HUES64 (cell line): ENCODE results near the gene UGT3A1.
"Not testable (repeated sequence)": the region's sequence is repeated elsewhere in the genome, so short reads cannot be mapped to it uniquely, and the experiment has no call there.

Experiments used
- H3K27ac ChIP-seq: 2 replicates; pipeline ENCODE4 v1.7.0; 2013; ENCODE audit warnings: low read depth, low read length, inconsistent platforms
- H3K27me3 ChIP-seq: 2 replicates; pipeline ENCODE4 v1.6.1; 2013; ENCODE audit warnings: mild to moderate bottlenecking, low read length; ENCODE audit not compliant: insufficient read depth
- H3K36me3 ChIP-seq: 2 replicates; pipeline ENCODE4 v1.6.1; 2013; ENCODE audit warnings: mild to moderate bottlenecking, low read length; ENCODE audit not compliant: insufficient read depth
- H3K4me1 ChIP-seq: 2 replicates; pipeline ENCODE4 v1.6.1; 2013; ENCODE audit warnings: mild to moderate bottlenecking, low read length, moderate library complexity; ENCODE audit not compliant: insufficient read depth
- H3K4me3 ChIP-seq: 2 replicates; pipeline ENCODE4 v1.5.1; 2013; ENCODE audit warnings: mild to moderate bottlenecking, low read length, moderate library complexity
- H3K9ac ChIP-seq: 2 replicates; pipeline ENCODE4 v1.6.1; 2013; ENCODE audit warnings: mild to moderate bottlenecking, low read depth, low read length
- H3K9me3 ChIP-seq: 2 replicates; pipeline ENCODE4 v1.6.1; 2013; ENCODE audit warnings: low read depth, low read length; ENCODE audit not compliant: insufficient read depth
- WGBS: fragments of 150-250, 120-280 bp; methylation state at CpG from one replicate; pipeline ENCODE4 v1.1.7; 2013; ENCODE audit warnings: missing lambda C conversion rate; 5-methylcytosine and 5-hydroxymethylcytosine counted together

UGT3A1 gene

DNA sequence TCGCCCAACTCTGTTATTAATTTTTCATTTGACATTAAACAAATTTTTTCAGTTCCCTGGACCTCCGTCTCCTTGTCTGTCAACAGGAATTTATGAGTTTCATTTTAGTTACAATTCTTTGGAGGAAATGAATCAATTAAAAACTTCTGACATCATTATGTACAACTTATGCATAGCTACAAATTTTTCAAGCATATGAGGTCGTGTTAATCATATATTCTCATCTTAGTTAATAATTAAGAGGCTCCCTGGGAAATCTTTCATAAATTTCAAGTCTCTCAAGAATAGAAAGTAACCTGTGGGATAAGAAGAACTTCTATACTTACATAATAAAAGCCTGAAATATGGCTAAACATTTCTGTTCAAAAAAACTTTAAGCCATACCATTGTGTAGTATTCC lies 3.4 kb downstream of the UGT3A1 start:
- H3K9me3 ChIP-seq: peaks cover 7% of the 10 kb centered on the region
- no peaks in the 10 kb centered on the region for H3K36me3 ChIP-seq
- H3K4me3 ChIP-seq: no peak overlapping the region
- no peak overlapping the region for H3K27ac ChIP-seq
- H3K9ac ChIP-seq: no peak overlapping the region
- WGBS: 60% methylated on average over 1 of the region's 3 CpGs
- H3K27me3 ChIP-seq: peaks cover 26% of the 10 kb centered on the region
- H3K4me1 ChIP-seq: no peaks in the 10 kb centered on the region

DNA sequence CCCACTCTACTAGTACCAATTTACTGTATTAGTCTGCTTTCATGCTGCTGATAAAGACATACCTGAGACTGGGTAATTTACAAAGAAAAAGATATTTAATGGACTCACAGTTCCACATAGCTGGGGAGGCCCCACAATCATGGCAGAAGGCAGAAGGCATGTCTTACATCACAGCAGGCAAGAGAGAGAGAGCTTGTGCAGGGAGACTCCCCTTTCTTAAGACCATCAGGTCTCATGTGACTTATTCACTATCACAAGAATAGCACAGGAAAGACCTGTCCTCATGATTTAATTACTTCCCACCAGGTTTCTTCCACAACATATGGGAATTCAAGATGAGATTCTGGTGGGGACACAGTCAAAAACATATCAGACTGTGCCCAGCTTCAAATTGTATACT lies 11.5 kb downstream of the UGT3A1 start:
- Histone ChIP-seq H3K9me3 (peaks cover 24% of the 10 kb centered on the region), H3K4me1 (no peaks in the 10 kb centered on the region), H3K27me3 (no peaks in the 10 kb centered on the region), H3K4me3 (no peak overlapping the region), H3K27ac (no peak overlapping the region), H3K9ac (no peak overlapping the region), H3K36me3 (no peaks in the 10 kb centered on the region)

DNA sequence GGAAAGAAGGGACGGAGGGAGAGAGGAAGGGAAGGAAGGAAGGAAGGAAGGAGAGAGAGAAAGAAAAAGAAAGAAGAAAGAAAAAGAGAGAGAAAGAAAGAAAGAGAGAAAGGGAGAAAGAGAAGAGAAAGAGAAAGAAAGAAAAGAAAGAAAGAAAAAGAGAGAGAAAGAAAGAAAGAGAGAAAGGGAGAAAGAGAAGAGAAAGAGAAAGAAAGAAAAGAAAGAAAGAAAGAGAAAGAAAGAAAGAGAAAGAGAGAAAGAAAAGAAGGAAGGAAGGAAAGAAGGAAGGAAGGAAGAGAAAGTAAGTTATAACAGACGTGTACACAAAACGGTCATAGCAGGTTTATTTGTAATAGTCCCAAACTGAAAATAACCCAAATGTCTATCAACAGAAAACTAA lies 14.3 kb downstream of the UGT3A1 start:
- H3K4me3 ChIP-seq, H3K27ac ChIP-seq, H3K27me3 ChIP-seq, H3K9me3 ChIP-seq, H3K9ac ChIP-seq, H3K36me3 ChIP-seq, H3K4me1 ChIP-seq: not testable (repeated sequence)
- 64% methylated on average over 3 of the region's 3 CpGs for WGBS

DNA sequence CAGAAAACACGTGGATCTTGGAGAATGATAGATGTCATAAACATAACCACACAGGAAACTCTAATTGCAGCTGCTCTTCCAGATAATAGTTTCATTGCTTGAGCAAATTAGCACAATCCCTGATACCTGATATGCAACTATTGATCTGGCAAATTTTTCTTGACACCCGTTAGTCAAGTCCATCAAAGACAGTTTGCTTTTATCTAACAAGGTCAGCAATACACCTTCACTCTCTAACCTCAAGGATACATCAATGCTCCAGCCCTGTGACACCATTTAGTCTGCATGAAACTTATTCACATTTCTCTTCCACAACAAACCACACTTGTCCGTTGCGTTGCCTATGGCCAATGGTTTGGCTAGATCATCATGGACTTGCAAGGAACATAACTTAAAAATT lies 16.6 kb downstream of the UGT3A1 start:
- Histone ChIP-seq H3K4me3 (no peak overlapping the region), H3K36me3 (no peaks in the 10 kb centered on the region), H3K9ac (no peak overlapping the region), H3K4me1 (no peaks in the 10 kb centered on the region), H3K9me3 (peaks cover 3% of the 10 kb centered on the region; the same call in 1 of the 2 replicates), H3K27ac (no peak overlapping the region), H3K27me3 (no peaks in the 10 kb centered on the region)
- 84% methylated on average over 4 of the region's 4 CpGs for WGBS

DNA sequence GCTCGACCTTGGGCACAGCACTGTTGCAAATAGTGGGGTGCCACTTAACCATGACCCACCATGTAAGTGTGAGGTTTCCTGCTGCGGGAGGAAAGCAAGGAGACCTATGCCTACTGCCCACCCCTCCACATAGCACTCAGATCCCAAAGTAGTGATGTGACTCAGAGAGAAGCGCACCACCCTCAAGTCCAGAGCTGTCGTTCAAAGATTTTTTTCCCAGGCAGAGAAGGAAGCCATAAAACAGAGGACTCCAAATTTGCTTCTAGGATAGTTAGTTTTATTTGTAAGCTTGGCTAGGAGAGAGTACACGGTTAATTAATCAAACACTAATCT lies 19.3 kb downstream of the UGT3A1 start:
- 95% methylated on average over 4 of the region's 5 CpGs for WGBS
- Histone ChIP-seq H3K27me3 (no peaks in the 10 kb centered on the region), H3K9ac (no peak overlapping the region), H3K9me3 (peaks cover 4% of the 10 kb centered on the region; the same call in 1 of the 2 replicates), H3K27ac (no peak overlapping the region), H3K4me1 (no peaks in the 10 kb centered on the region), H3K4me3 (no peak overlapping the region), H3K36me3 (no peaks in the 10 kb centered on the region)

DNA sequence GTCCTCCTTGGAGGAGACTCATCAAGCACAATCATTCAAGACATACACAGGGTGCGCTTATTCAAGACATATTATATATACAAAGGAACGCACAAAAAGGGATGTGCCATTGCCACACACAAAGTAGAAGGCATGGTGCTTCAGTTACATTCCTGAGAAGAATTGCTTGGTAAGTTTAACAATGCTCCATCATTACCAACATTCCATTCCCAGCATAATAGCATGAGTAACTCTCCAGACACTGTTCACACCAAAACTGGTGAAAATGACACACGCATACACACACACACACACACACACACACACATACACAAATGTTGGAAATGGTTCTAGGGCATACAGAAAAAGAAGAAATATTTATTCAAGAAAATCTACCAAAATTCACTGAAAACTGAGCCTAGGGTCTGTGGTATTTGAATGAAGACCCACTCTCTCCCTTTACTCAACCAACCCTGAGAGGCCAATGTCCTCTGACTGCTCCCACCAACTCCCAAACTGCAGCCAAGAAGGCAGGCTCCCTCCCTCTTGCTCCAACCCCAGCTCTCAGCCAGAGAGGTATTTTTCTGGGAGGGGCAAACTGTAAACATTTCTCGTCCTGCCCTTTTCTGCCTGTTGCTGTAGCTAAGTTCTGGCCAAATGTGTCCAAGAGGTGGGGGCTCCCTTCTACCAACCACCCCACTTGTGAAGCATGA lies 19.9 kb downstream of the UGT3A1 start:
- H3K27ac ChIP-seq: no peak overlapping the region
- no peak overlapping the region for H3K9ac ChIP-seq
- no peaks in the 10 kb centered on the region for H3K27me3 ChIP-seq
- no peaks in the 10 kb centered on the region for H3K36me3 ChIP-seq
- WGBS: 85% methylated on average over 4 of the region's 4 CpGs
- H3K4me3 ChIP-seq: no peak overlapping the region
- no peaks in the 10 kb centered on the region for H3K4me1 ChIP-seq
- peaks cover 4% of the 10 kb centered on the region; the same call in 1 of the 2 replicates for H3K9me3 ChIP-seq

DNA sequence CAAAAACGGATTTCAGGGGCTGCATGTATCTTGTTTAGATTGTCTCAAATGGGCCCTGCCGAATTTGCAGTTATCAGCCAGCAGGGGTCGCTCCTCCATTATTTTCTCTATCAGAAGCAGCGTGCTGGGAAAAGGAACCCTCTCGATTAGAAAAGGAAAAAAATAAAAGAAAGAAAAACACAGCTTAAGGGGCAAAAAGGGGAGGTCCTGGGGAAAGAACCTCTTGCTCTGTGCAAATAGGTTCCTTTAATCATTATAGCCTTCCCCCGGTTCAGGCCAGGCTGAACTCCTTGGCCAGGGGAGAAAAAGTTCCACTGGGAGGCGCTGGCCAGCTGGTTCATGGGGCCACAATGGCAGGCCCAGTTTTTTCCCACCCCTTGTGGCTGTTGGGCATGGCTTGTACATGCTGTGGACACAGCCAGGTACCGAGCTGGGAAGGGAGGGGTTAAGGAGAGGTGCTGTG lies 27.8 kb downstream of the UGT3A1 start:
- Histone ChIP-seq H3K27ac (no peak overlapping the region), H3K4me1 (no peaks in the 10 kb centered on the region), H3K9me3 (peaks cover 10% of the 10 kb centered on the region), H3K36me3 (no peaks in the 10 kb centered on the region), H3K27me3 (no peaks in the 10 kb centered on the region), H3K9ac (no peak overlapping the region), H3K4me3 (no peak overlapping the region)
- 44% methylated on average over 6 of the region's 8 CpGs for WGBS

DNA sequence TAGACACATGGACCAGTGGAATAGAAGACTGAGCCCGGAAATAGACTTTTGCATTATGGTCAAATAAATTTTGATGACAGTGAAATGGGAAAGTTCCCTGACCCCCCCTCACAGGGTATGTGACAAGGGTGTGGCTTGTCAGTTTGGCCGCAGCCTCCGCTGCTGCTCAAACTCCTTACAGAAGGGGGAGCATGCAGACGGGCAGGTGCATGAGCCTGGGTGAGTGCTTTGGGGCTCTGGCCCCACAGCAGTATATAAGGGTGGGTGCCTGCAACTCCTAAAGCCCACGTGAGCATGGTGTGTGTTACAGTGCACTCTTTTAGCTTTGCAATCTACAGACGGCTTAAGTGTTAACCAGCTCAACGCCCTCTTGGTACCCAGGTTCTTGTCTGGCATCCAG lies 30.9 kb downstream of the UGT3A1 start:
- no peaks in the 10 kb centered on the region for H3K36me3 ChIP-seq
- H3K27ac ChIP-seq: no peak overlapping the region
- no peaks in the 10 kb centered on the region for H3K4me1 ChIP-seq
- no peaks in the 10 kb centered on the region for H3K27me3 ChIP-seq
- no peak overlapping the region for H3K9ac ChIP-seq
- H3K4me3 ChIP-seq: no peak overlapping the region
- 61% methylated on average over 6 of the region's 7 CpGs for WGBS
- peaks cover 10% of the 10 kb centered on the region for H3K9me3 ChIP-seq

DNA sequence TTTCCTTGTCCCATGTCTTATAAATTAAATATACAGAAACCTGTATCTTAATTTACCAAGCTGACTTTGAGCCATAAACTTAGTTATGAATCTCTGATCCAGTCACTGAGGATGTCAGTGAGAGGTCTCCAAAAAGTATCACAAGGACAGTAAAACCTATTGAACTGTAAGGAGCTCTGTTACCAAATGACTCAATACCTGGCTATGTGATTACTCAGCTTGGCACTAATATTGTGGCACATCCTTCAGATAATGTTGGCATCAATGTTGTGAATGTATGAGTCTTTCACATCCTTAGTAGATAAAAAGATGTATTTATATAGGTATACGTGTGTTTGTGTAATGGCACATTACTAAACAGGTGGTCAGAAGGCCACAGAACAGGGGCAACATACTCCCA lies 34.8 kb downstream of the UGT3A1 start:
- 100% methylated on average over 1 of the region's 1 CpG for WGBS
- Histone ChIP-seq H3K36me3 (no peaks in the 10 kb centered on the region), H3K4me3 (no peak overlapping the region), H3K4me1 (no peaks in the 10 kb centered on the region), H3K9ac (no peak overlapping the region), H3K9me3 (no peaks in the 10 kb centered on the region), H3K27ac (no peak overlapping the region), H3K27me3 (peaks cover 7% of the 10 kb centered on the region; the same call in 1 of the 2 replicates)

DNA sequence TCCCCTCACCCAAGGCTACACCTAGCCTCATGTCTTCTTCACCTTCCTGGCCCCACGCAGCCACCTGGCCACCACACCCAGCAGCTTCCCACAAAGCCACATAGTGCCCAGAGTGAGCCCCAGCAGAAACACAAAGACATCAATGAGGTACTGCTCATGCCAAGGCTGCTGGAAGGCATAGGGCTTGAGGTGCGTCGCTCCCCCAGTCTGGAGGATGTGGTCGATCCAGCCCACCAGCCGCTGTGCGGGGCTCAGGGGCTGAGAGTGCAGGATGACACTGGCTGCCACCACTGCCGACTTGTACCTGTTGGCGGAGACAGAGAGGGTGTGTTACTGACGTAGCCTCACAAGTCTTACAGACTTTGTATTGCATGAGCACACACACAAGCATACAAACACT lies 37.0 kb downstream of the UGT3A1 start:
- Histone ChIP-seq H3K27ac (no peak overlapping the region), H3K9me3 (no peaks in the 10 kb centered on the region), H3K27me3 (peaks cover 7% of the 10 kb centered on the region), H3K36me3 (no peaks in the 10 kb centered on the region), H3K9ac (no peak overlapping the region), H3K4me3 (no peak overlapping the region), H3K4me1 (no peaks in the 10 kb centered on the region)
- WGBS: 82% methylated on average over 9 of the region's 9 CpGs

DNA sequence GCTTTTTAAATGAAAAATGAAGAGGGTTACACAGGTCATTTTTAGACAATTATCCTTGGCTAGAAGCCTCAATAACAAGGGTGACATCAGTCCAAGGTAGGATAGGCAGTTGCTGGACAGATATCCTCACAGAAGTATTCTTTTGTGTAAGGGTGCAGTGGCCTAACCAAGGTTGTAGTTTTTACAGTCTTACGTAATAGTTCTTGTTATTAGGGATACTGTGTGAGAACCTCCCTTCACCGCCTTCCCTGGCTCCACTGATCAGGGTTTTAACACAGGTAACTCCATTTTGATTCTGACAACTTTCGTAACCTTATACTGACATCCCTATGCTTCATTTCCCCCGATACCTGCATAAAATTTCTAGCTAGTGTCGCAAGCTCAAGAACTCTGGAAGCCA lies 44.1 kb downstream of the UGT3A1 start:
- no peak overlapping the region for H3K27ac ChIP-seq
- H3K36me3 ChIP-seq: no peaks in the 10 kb centered on the region
- no peaks in the 10 kb centered on the region for H3K4me1 ChIP-seq
- H3K4me3 ChIP-seq: no peak overlapping the region
- H3K9ac ChIP-seq: no peak overlapping the region
- H3K9me3 ChIP-seq: no peaks in the 10 kb centered on the region
- no peaks in the 10 kb centered on the region; the same call in none of the 2 replicates for H3K27me3 ChIP-seq
- WGBS: 81% methylated on average over 5 of the region's 5 CpGs

DNA sequence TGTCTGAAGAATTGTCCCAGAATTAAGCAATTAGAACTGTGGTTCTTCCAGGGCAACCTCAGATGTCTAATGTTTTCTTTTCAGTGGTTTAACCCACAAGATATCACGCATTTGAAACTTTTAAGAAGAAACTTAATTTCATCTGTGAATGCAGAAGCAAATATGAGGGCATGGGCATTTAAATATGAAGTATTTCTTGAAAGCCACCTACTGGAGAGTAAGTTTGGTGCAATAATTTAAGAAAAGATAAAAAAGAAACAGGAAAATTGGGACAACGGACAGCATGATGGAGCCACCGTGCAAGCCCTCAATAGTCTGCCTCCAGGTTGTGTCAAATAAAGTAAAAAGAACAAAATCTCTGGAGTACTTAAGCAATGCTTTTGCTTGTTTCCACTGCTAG lies 51.6 kb downstream of the UGT3A1 start:
- 90% methylated on average over 3 of the region's 3 CpGs for WGBS
- Histone ChIP-seq H3K9me3 (no peaks in the 10 kb centered on the region), H3K9ac (no peak overlapping the region), H3K4me3 (no peak overlapping the region), H3K27me3 (no peaks in the 10 kb centered on the region), H3K4me1 (no peaks in the 10 kb centered on the region), H3K36me3 (no peaks in the 10 kb centered on the region), H3K27ac (no peak overlapping the region)
